Karpas-422 (cell line): ENCODE data around the gene GCLM. TPM values are rescaled to one million over a fixed set of nuclear protein-coding genes. Genes with fewer than 3 reads are reported as not detected.

Experiments used
- DNase-seq: peaks from one replicate; pipeline ENCODE4 v3.0.0-alpha.2; 2015
- H2AFZ ChIP-seq: fragments of 200-600 bp; sonication (generic); 2 replicates; pipeline ENCODE4 v1.6.1; 2014; ENCODE audit warnings: antibody characterized with exemption, low read length, mixed read lengths
- H3K27ac ChIP-seq: fragments of 200-600 bp; sonication (generic); 2 replicates; pipeline ENCODE4 v1.5.1; 2014; ENCODE audit warnings: mild to moderate bottlenecking, low read length, moderate library complexity
- H3K27me3 ChIP-seq: fragments of 200-600 bp; sonication (generic); 2 replicates; pipeline ENCODE4 v1.6.1; 2014; ENCODE audit warnings: low read length, mixed read lengths
- H3K36me3 ChIP-seq: fragments of 200-600 bp; sonication (generic); 2 replicates; pipeline ENCODE4 v1.6.1; 2014; ENCODE audit warnings: low read length, mixed read lengths; ENCODE audit not compliant: insufficient read depth
- H3K4me1 ChIP-seq: fragments of 200-600 bp; sonication (generic); 2 replicates; pipeline ENCODE4 v1.6.1; 2014; ENCODE audit warnings: mild to moderate bottlenecking, low read length, mixed read lengths
- H3K4me2 ChIP-seq: fragments of 200-600 bp; sonication (generic); 2 replicates; pipeline ENCODE4 v1.6.1; 2014; ENCODE audit warnings: low read length, low read depth, mild to moderate bottlenecking; ENCODE audit not compliant: poor library complexity, severe bottlenecking
- H3K4me3 ChIP-seq: fragments of 200-600 bp; sonication (generic); 2 replicates; pipeline ENCODE4 v1.5.1; 2014; ENCODE audit warnings: mild to moderate bottlenecking, antibody characterized with exemption, low read length, mixed read lengths
- H3K79me2 ChIP-seq: fragments of 200-600 bp; sonication (generic); 2 replicates; pipeline ENCODE4 v1.6.1; 2014; ENCODE audit warnings: mild to moderate bottlenecking, low read length, mixed read lengths
- H3K9ac ChIP-seq: fragments of 200-600 bp; sonication (generic); 2 replicates; pipeline ENCODE4 v1.6.0; 2014; ENCODE audit warnings: low read length
- H3K9me2 ChIP-seq: fragments of 200-600 bp; sonication (generic), shearing (Covaris generic); replicated peaks from 2 replicates; pipeline ENCODE4 v1.6.0; 2014; ENCODE audit warnings: mild to moderate bottlenecking, low read length, moderate library complexity; ENCODE audit not compliant: insufficient read depth
- H3K9me3 ChIP-seq: fragments of 300-700, 200-600 bp; sonication (generic); 2 replicates; pipeline ENCODE4 v1.6.1; 2014; ENCODE audit warnings: low read length, mixed read lengths
- H4K20me1 ChIP-seq: fragments of 200-600 bp; sonication (generic); 2 replicates; pipeline ENCODE4 v1.6.1; 2014; ENCODE audit warnings: mild to moderate bottlenecking, antibody characterized with exemption, low read length, low read depth; ENCODE audit not compliant: insufficient read depth
- small RNA-seq: library from RNA; depleted of rRNA; stranded (forward); fragments of <200 nt; gene quantifications from one replicate; pipeline ENCODE3, GENCODE V24; 2014
- total RNA-seq: library from RNA; depleted of rRNA; stranded (reverse); fragments of >200 nt; shearing (Covaris generic); gene quantifications from 2 replicates; pipeline ENCODE4 v1.2.3, GENCODE V29; 2014; ENCODE audit warnings: low replicate concordance; rRNA removed

The GCLM gene
- total RNA-seq, 1 experiment from 2014 or later: 11.5 TPM

- Histone ChIP-seq H3K27ac (no peak overlapping the region), H3K4me3 (no peak overlapping the region), H3K9me3 (no peaks in the 10 kb centered on the region), H3K9me2 (no peaks in the 10 kb centered on the region), H2AFZ (no peak overlapping the region), H3K27me3 (no peaks in the 10 kb centered on the region), H4K20me1 (no peaks in the 10 kb centered on the region), H3K4me1 (peaks cover 16% of the 10 kb centered on the region), H3K36me3 (no peaks in the 10 kb centered on the region), H3K4me2 (no peak overlapping the region), H3K79me2 (no peaks in the 10 kb centered on the region), H3K9ac (no peak overlapping the region)
- DNase-seq: no peak
These were observed 67.5 kb downstream of the GCLM start for GRCh38 chr1:93841771-93842170.

GRCh38 chr1:93840956-93841482 lies 68.2 kb downstream of the GCLM start:
- no peak overlapping the region for H3K4me2 ChIP-seq
- no peak overlapping the region for H3K27ac ChIP-seq
- H3K36me3 ChIP-seq: no peaks in the 10 kb centered on the region
- H3K4me1 ChIP-seq: peaks cover 15% of the 10 kb centered on the region
- no peak overlapping the region for H3K9ac ChIP-seq
- no peaks in the 10 kb centered on the region for H3K9me3 ChIP-seq
- H2AFZ ChIP-seq: no peak overlapping the region
- DNase-seq: no peak
- H3K27me3 ChIP-seq: no peaks in the 10 kb centered on the region
- H3K79me2 ChIP-seq: no peaks in the 10 kb centered on the region
- no peaks in the 10 kb centered on the region for H4K20me1 ChIP-seq
- no peak overlapping the region for H3K4me3 ChIP-seq
- H3K9me2 ChIP-seq: no peaks in the 10 kb centered on the region

GRCh38 chr1:93839753-93840152 lies 69.5 kb downstream of the GCLM start:
- Histone ChIP-seq H3K27me3 (no peaks in the 10 kb centered on the region), H3K4me2 (no peak overlapping the region), H3K9ac (no peak overlapping the region), H3K27ac (no peak overlapping the region), H3K9me2 (no peaks in the 10 kb centered on the region), H3K36me3 (no peaks in the 10 kb centered on the region), H3K4me3 (no peak overlapping the region), H3K4me1 (peaks cover 4% of the 10 kb centered on the region), H3K79me2 (no peaks in the 10 kb centered on the region), H4K20me1 (no peaks in the 10 kb centered on the region), H2AFZ (no peak overlapping the region), H3K9me3 (no peaks in the 10 kb centered on the region)
- no peak for DNase-seq

GRCh38 chr1:93839307-93839706 lies 69.9 kb downstream of the GCLM start:
- no peaks in the 10 kb centered on the region for H4K20me1 ChIP-seq

GRCh38 chr1:93837961-93838360 lies 71.3 kb downstream of the GCLM start:
- H2AFZ ChIP-seq: no peak overlapping the region
- H3K9ac ChIP-seq: no peak overlapping the region
- no peak overlapping the region for H3K27ac ChIP-seq
- H3K4me3 ChIP-seq: no peak overlapping the region
- DNase-seq: no peak
- H3K36me3 ChIP-seq: no peaks in the 10 kb centered on the region
- no peaks in the 10 kb centered on the region for H3K4me1 ChIP-seq
- H3K9me2 ChIP-seq: no peaks in the 10 kb centered on the region
- no peaks in the 10 kb centered on the region for H3K27me3 ChIP-seq
- H4K20me1 ChIP-seq: no peaks in the 10 kb centered on the region
- no peaks in the 10 kb centered on the region for H3K79me2 ChIP-seq
- no peak overlapping the region for H3K4me2 ChIP-seq
- no peaks in the 10 kb centered on the region for H3K9me3 ChIP-seq

More at GRCh38 chr1:93839307-93839706, 69.9 kb downstream of the GCLM start:
- Histone ChIP-seq H3K9me3 (no peaks in the 10 kb centered on the region), H3K9ac (no peak overlapping the region), H3K36me3 (no peaks in the 10 kb centered on the region), H3K4me1 (no peaks in the 10 kb centered on the region), H3K79me2 (no peaks in the 10 kb centered on the region), H2AFZ (no peak overlapping the region), H3K9me2 (no peaks in the 10 kb centered on the region), H3K4me2 (no peak overlapping the region), H3K27me3 (no peaks in the 10 kb centered on the region), H3K27ac (no peak overlapping the region), H3K4me3 (no peak overlapping the region)
- DNase-seq: no peak

Small RNAs within 50 kb of the gene (small RNA-seq; reads per million reads assigned to genes)
- gene AL117351.2 (not detected), gene MIR760 (0.12 reads per million)

Other genes with a start within 250 kb of the GCLM start
- 9.9 and 12.6 TPM in 2 replicates for gene BCAR3, start 227.6 kb downstream of the GCLM start, total RNA-seq
- gene DNTTIP2, start 30.2 kb downstream of the GCLM start, total RNA-seq: 25.8 and 61.9 TPM in 2 replicates
- gene ABCA4, start 211.7 kb upstream of the GCLM start, total RNA-seq: 0.25 TPM in 1 of 2 replicates, not detected in the other